Erythroblast (primary cell): ENCODE measurements around the gene LHFPL3.

Experiments
- GATA1 ChIP-seq: IDR thresholded peaks from 2 replicates; pipeline ENCODE4 v1.6.1; 2011; ENCODE audit warnings: low read depth, mild to moderate bottlenecking, control low read depth, low read length, moderate library complexity
- POLR2A ChIP-seq: IDR thresholded peaks from 2 replicates; pipeline ENCODE4 v1.6.1; 2011; ENCODE audit warnings: mild to moderate bottlenecking, low read length

DNA sequence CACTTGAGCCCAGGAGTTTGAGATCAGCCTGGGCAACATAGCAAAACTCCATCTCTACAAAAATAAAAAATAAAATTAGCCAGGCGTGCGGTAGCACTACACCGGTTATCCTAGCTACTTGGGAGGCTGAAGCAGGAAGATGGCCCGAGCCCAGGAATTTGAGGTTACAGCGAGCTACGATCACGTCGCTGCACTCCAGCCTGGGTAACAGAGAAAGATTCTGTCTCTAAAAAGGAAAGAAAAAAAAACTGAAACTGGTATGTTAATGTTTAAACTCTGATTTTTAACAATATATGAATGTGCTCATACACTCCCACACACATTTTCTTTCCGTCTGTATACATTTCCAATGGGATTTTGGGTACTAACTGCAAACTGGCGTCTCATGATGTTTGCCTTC is 545.0 kb downstream of the LHFPL3 start:
- TF ChIP-seq POLR2A: no peak
- TF ChIP-seq GATA1: no peak
